ENCODE measurements around the gene COASY. TPM values are rescaled to one million over a fixed set of nuclear protein-coding genes. Genes with fewer than 3 reads are reported as not detected.
A peak's percentile ranks its signal among the peaks of the same experiment; 100 is the strongest.
"Not testable (repeated sequence)": the region's sequence is repeated elsewhere in the genome, so short reads cannot be mapped to it uniquely, and the experiment has no call there.

Gene COASY
- total RNA-seq, 1 donor from 2014 or later = 49.4 TPM

DNA sequence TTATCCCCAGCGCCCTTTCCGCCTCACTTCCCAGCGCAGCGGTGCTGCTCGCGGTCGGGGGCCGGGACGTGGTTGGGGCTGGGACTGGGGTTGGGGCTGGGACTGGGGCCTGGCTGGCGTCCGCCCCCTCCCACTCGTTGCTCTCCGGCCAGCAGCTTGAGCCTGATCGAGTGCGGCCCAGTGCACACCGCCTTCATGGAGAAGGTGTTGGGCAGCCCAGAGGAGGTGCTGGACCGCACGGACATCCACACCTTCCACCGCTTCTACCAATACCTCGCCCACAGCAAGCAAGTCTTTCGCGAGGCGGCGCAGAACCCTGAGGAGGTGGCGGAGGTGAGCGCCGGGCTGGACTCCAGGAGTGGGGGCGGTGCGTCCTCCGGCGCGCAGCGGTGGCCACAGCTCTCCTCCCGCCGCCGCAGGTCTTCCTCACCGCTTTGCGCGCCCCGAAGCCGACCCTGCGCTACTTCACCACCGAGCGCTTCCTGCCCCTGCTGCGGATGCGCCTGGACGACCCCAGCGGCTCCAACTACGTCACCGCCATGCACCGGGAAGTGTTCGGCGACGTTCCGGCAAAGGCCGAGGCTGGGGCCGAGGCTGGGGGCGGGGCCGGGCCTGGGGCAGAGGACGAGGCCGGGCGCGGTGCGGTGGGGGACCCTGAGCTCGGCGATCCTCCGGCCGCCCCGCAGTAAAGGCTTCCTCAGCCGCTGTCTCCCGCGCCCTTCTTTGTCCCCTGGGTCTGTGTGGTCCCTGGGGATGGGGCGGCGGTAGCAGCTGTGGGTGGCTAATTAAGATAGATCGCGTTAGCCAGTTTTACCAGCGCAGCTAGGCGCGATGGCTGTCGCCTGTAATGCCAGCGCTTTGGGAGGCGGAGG, 7.5 kb upstream of the COASY start:
- TF ChIP-seq, protein P1, sequence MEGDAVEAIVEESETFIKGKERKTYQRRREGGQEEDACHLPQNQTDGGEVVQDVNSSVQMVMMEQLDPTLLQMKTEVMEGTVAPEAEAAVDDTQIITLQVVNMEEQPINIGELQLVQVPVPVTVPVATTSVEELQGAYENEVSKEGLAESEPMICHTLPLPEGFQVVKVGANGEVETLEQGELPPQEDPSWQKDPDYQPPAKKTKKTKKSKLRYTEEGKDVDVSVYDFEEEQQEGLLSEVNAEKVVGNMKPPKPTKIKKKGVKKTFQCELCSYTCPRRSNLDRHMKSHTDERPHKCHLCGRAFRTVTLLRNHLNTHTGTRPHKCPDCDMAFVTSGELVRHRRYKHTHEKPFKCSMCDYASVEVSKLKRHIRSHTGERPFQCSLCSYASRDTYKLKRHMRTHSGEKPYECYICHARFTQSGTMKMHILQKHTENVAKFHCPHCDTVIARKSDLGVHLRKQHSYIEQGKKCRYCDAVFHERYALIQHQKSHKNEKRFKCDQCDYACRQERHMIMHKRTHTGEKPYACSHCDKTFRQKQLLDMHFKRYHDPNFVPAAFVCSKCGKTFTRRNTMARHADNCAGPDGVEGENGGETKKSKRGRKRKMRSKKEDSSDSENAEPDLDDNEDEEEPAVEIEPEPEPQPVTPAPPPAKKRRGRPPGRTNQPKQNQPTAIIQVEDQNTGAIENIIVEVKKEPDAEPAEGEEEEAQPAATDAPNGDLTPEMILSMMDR (conservative IDR thresholded peaks at IDR 0.05; ENCODE audit: low read depth, low read length) = no peak
- peak overlapping the region; percentile 86 for H3K4me3 ChIP-seq (ENCODE audit: low read depth, low read length)
- DNase-seq (ENCODE audit: low read depth) = no peak

DNA sequence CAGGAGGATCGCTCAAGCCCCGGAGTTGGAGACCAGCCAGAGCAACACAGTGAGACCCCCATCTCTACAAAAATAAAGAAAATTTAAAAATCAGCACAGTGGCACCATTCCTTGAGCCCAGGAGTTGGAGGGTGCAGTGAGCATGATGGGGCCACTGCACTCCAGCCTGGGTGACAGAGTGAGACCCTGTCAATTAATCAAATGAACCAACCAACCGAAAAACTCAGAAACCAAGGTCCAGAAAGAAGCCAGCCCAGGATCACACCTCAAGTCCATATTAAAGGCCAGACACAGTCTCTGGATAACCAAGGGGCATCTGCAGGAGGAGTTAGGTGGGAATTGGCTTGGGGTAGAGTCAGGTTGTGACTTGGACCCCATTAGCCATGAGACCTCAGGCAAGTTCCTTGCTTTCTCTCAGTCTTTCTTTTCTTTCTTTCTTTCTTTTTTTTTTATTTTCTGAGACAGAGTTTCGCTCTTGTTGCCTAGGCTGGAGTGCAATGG, 6.8 kb upstream of the COASY start:
- TF ChIP-seq, protein P1 (conservative IDR thresholded peaks at IDR 0.05; ENCODE audit: low read depth, low read length) = no peak
- DNase-seq (ENCODE audit: low read depth) = no peak
- H3K4me3 ChIP-seq (ENCODE audit: low read depth, low read length) = peak overlapping the region; percentile 86

DNA sequence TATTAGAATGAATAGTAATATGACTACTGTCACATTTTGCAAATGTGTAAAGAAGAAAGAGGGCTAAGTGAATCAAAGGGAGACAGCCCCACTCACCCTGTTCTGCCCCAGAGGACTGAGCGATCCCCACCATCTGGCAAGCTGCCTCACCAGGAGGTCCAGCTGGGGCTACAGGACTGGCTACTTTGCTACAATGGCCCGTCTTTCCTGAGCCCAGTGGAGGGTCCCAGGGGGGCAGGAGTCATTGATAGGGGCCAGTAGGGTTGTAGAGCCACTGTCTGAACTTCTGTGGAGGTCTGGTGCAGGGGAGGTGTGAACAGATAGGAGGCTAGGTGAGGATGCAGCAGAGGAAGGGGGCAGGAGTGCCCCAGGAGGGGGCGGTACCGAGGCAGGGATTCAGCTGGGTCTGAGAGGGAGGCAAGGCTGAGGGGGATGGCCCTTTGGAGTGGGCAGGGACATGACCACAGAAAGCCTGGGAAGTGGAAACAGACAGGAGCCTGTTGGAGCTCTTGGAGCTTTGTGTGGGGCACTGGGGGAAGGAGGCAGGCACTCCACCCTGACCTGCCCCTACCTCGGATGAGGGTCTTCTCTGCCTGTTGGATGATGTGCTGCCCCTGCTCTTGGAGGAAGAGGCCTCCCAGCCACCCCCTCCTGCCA, 5.9 kb upstream of the COASY start:
- not testable (repeated sequence) for DNase-seq (ENCODE audit: low read depth); H3K4me3 ChIP-seq (ENCODE audit: low read depth, low read length)
- TF ChIP-seq, protein P1 (conservative IDR thresholded peaks at IDR 0.05; ENCODE audit: low read depth, low read length) = peak; percentile 26

DNA sequence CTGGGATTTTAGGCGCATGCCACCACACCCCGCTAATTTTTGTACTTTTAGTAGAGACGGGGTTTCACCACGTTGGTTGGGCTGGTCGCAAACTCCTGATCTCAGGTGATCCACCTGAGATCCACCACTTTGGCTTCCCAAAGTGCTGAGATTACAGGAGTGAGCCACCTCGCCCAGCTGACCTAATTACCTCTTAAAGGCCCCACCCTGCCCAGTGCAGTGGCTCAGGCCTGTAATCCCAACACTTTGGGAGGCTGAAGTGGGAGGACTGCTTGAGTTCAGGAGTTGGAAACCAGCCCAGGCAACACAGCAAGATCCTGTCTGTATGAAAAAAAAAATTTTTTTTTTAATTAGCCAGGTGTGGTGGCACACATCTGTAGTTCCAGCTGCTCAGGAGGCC, 2.9 kb upstream of the COASY start:
- no peak overlapping the region for H3K4me3 ChIP-seq (ENCODE audit: low read depth, low read length)
- TF ChIP-seq, protein P1 (conservative IDR thresholded peaks at IDR 0.05; ENCODE audit: low read depth, low read length) = no peak
- no peak for DNase-seq (ENCODE audit: low read depth)

DNA sequence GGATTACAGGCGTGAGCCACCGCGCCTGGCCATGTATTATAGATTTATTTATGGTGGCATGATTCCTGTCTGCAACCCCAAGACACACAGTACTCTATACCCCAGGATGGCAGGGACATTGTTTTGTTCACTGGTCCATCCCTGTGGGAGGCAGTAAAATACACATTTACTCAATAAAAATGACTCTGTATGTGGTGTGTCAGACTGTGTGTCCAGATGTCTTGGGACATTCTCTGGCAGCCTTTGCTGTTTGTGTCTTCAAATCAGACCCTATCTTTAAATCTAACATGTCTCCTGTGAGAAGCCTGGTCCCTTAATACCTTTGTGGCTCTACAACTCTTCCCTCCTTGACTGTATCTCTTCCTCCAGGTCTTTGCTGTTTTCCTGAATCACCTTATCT, 1.7 kb upstream of the COASY start:
- TF ChIP-seq, protein P1 (conservative IDR thresholded peaks at IDR 0.05; ENCODE audit: low read depth, low read length) = no peak
- no peak overlapping the region for H3K4me3 ChIP-seq (ENCODE audit: low read depth, low read length)
- DNase-seq (ENCODE audit: low read depth) = no peak

DNA sequence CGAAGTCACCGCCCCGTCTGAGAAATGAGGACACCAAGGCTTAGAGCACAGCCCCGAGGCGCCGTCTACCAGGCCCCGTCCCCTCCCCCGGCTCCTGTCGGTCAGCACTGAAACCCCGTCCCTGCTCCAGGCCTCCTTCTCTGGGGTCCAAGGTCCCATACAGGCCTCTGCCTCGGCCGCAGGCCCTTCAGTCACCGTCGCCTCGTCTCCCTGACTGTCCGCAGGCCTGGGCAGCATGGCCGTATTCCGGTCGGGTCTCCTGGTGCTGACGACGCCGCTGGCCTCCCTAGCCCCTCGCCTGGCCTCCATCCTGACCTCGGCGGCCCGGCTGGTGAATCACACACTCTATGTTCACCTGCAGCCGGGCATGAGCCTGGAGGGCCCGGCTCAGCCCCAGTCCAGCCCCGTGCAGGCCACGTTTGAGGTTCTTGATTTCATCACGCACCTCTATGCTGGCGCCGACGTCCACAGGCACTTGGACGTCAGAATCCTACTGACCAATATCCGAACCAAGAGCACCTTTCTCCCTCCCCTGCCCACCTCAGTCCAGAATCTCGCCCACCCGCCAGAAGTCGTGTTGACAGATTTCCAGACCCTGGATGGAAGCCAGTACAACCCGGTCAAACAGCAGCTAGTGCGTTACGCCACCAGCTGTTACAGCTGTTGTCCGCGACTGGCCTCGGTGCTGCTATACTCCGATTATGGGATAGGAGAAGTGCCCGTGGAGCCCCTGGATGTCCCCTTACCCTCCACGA, 617 bp downstream of the COASY start:
- DNase-seq (ENCODE audit: low read depth) = no peak
- H3K4me3 ChIP-seq (ENCODE audit: low read depth, low read length) = peak overlapping the region; percentile 94
- TF ChIP-seq, protein P1 (conservative IDR thresholded peaks at IDR 0.05; ENCODE audit: low read depth, low read length) = no peak
